GM19043 (cell line): ENCODE results near the gene HSD17B12.

Experiments used
- ATAC-seq: cut with Tn5 transposase; IDR thresholded peaks from one replicate; pipeline ENCODE4 v1.9.1; 2021; ENCODE audit warnings: low read depth; ENCODE audit not compliant: unreplicated experiment

HSD17B12 gene

GRCh38 chr11:43789700-43790443, 109.3 kb downstream of the HSD17B12 start:
- no peak for ATAC-seq

- no peak for ATAC-seq
Measured at GRCh38 chr11:43790444-43790794, 109.9 kb downstream of the HSD17B12 start.

- ATAC-seq, result no peak
Measured at GRCh38 chr11:43797337-43797736, 116.8 kb downstream of the HSD17B12 start.

- no peak for ATAC-seq
Measured at GRCh38 chr11:43797866-43798265, 117.3 kb downstream of the HSD17B12 start.

GRCh38 chr11:43802509-43802908, 122.0 kb downstream of the HSD17B12 start:
- no peak for ATAC-seq

- no peak for ATAC-seq
Measured at GRCh38 chr11:43803766-43804165, 123.2 kb downstream of the HSD17B12 start.

- no peak for ATAC-seq
Measured at GRCh38 chr11:43806976-43807375, 126.4 kb downstream of the HSD17B12 start.

- no peak for ATAC-seq
Measured at GRCh38 chr11:43810929-43811596, 130.5 kb downstream of the HSD17B12 start.

- ATAC-seq, result no peak
Measured at GRCh38 chr11:43812471-43812870, 131.9 kb downstream of the HSD17B12 start.

- no peak for ATAC-seq
Measured at GRCh38 chr11:43818220-43818619, 137.7 kb downstream of the HSD17B12 start.

GRCh38 chr11:43819926-43820325, 139.4 kb downstream of the HSD17B12 start:
- ATAC-seq, result no peak

GRCh38 chr11:43823316-43823715, 142.8 kb downstream of the HSD17B12 start:
- ATAC-seq, result no peak

GRCh38 chr11:43823851-43824250, 143.3 kb downstream of the HSD17B12 start:
- ATAC-seq, result no peak

GRCh38 chr11:43825217-43825816, 144.8 kb downstream of the HSD17B12 start:
- ATAC-seq, result no peak

- no peak for ATAC-seq
Measured at GRCh38 chr11:43830928-43831440, 150.4 kb downstream of the HSD17B12 start.

GRCh38 chr11:43832536-43832935, 152.0 kb downstream of the HSD17B12 start:
- ATAC-seq, result no peak

- ATAC-seq, result no peak
Measured at GRCh38 chr11:43833657-43834073, 153.1 kb downstream of the HSD17B12 start.

- no peak for ATAC-seq
Measured at GRCh38 chr11:43834286-43834685, 153.7 kb downstream of the HSD17B12 start.

GRCh38 chr11:43835104-43835503, 154.6 kb downstream of the HSD17B12 start:
- ATAC-seq, result no peak

- ATAC-seq, result no peak
Measured at GRCh38 chr11:43837879-43838278, 157.3 kb downstream of the HSD17B12 start.

GRCh38 chr11:43842021-43842420, 161.5 kb downstream of the HSD17B12 start:
- no peak for ATAC-seq

GRCh38 chr11:43845816-43846215, 165.3 kb downstream of the HSD17B12 start:
- ATAC-seq, result no peak
